HG03432 (cell line): ENCODE results near the gene ZNF444.
"Not testable (repeated sequence)": the region's sequence is repeated elsewhere in the genome, so short reads cannot be mapped to it uniquely, and the experiment has no call there.

ENCODE experiments used
- ATAC-seq: cut with Tn5 transposase; IDR thresholded peaks from one replicate; pipeline ENCODE4 v1.9.1; 2021; ENCODE audit warnings: mild to moderate bottlenecking, moderate library complexity; ENCODE audit not compliant: unreplicated experiment

ZNF444 gene

GRCh38 chr19:56140583-56141416 lies at the start of gene ZNF444:
Gene ZNF444, plus strand, starts transcription at chr19:56141287. Its CDS starts 5,625 bp downstream, at chr19:56146912.
- peak; percentile 89 for ATAC-seq

GRCh38 chr19:56091751-56092546 lies 49.1 kb upstream of the ZNF444 start:
- no peak for ATAC-seq

- ATAC-seq: no peak
Measured at GRCh38 chr19:56092685-56093631, 48.1 kb upstream of the ZNF444 start.

- ATAC-seq: no peak
Measured at GRCh38 chr19:56094449-56094848, 46.6 kb upstream of the ZNF444 start.

- ATAC-seq: no peak
Measured at GRCh38 chr19:56096665-56097064, 44.4 kb upstream of the ZNF444 start.

- no peak for ATAC-seq
Measured at GRCh38 chr19:56097306-56097705, 43.8 kb upstream of the ZNF444 start.

GRCh38 chr19:56097776-56098175 lies 43.3 kb upstream of the ZNF444 start:
- no peak for ATAC-seq

GRCh38 chr19:56098237-56098636 lies 42.9 kb upstream of the ZNF444 start:
- ATAC-seq: not testable (repeated sequence)

GRCh38 chr19:56098731-56099568 lies 42.1 kb upstream of the ZNF444 start:
- ATAC-seq: no peak

GRCh38 chr19:56099638-56100539 lies 41.2 kb upstream of the ZNF444 start:
- ATAC-seq: no peak

GRCh38 chr19:56101095-56101494 lies 40.0 kb upstream of the ZNF444 start:
- ATAC-seq: no peak

- ATAC-seq: no peak
Measured at GRCh38 chr19:56101746-56102535, 39.1 kb upstream of the ZNF444 start.

GRCh38 chr19:56103027-56103614 lies 38.0 kb upstream of the ZNF444 start:
- ATAC-seq: no peak

- ATAC-seq: no peak
Measured at GRCh38 chr19:56104423-56104822, 36.7 kb upstream of the ZNF444 start.

GRCh38 chr19:56105090-56105701 lies 35.9 kb upstream of the ZNF444 start:
- peak; percentile 35 for ATAC-seq

GRCh38 chr19:56105831-56106396 lies 35.2 kb upstream of the ZNF444 start:
- ATAC-seq: not testable (repeated sequence)

GRCh38 chr19:56106397-56106849 lies 34.7 kb upstream of the ZNF444 start:
- ATAC-seq: no peak
